ENCODE data around the gene PI4K2A.

The PI4K2A gene

GRCh38 chr10:97713339-97713825 lies 72.9 kb downstream of the PI4K2A start, which contains the start of gene MARVELD1 (continued):
- no peak for TF ChIP-seq ZNF211 (tag by site-specific recombination; IDR thresholded peaks at IDR 0.05; ENCODE audit: low read depth)
- peak; percentile 75 for TF ChIP-seq KLF8 (tag by site-specific recombination; IDR thresholded peaks at IDR 0.05)
- no peak; the same call in 1 of the 2 replicates for TF ChIP-seq ZEB2 (tag by site-specific recombination; IDR thresholded peaks at IDR 0.05)
- no peak for TF ChIP-seq ZNF274 (IDR thresholded peaks at IDR 0.05; ENCODE audit: low read length)
- TF ChIP-seq ZNF274 (tag by site-specific recombination; IDR thresholded peaks at IDR 0.05; ENCODE audit: borderline replicate concordance), result no peak
- peak; percentile 56; the same call in 1 of the 2 replicates for TF ChIP-seq ZNF843 (tag by site-specific recombination; IDR thresholded peaks at IDR 0.05)
- TF ChIP-seq ZNF280D (tag by site-specific recombination; IDR thresholded peaks at IDR 0.05), result no peak
- no peak for TF ChIP-seq GLI4 (tag by site-specific recombination; IDR thresholded peaks at IDR 0.05)
- peak; percentile 83 for TF ChIP-seq ZBTB20 (tag by site-specific recombination; IDR thresholded peaks at IDR 0.05)
- TF ChIP-seq ZNF221 (tag by site-specific recombination; IDR thresholded peaks at IDR 0.05; ENCODE audit: borderline replicate concordance), result no peak
- TF ChIP-seq HOXA7 (CRISPR knock-in tag; IDR thresholded peaks at IDR 0.05; ENCODE audit: borderline replicate concordance), result no peak
- TF ChIP-seq YY2 (tag by site-specific recombination; IDR thresholded peaks at IDR 0.05), result peak; percentile 45; the same call in 1 of the 2 replicates
- TF ChIP-seq KLF9 (tag by site-specific recombination; IDR thresholded peaks at IDR 0.05; ENCODE audit: low read depth), result no peak; the same call in 1 of the 2 replicates
- TF ChIP-seq ZNF791 (tag by site-specific recombination; IDR thresholded peaks at IDR 0.05), result no peak
- peak; percentile 38; the same call in 1 of the 2 replicates for TF ChIP-seq IKZF3 (tag by site-specific recombination; IDR thresholded peaks at IDR 0.05)
- no peak for TF ChIP-seq ZNF174 (tag by site-specific recombination; IDR thresholded peaks at IDR 0.05)
- TF ChIP-seq ZNF513 (tag by site-specific recombination; IDR thresholded peaks at IDR 0.05), result no peak
- no peak; the same call in 1 of the 2 replicates for TF ChIP-seq PBX3 (CRISPR knock-in tag; IDR thresholded peaks at IDR 0.05)
- no peak for TF ChIP-seq ZNF202 (tag by site-specific recombination; IDR thresholded peaks at IDR 0.05; ENCODE audit: borderline replicate concordance)
- 0 out of 2 replicates have a peak, but pooled peaks have one; percentile 68 for TF ChIP-seq ZNF391 (tag by site-specific recombination; IDR thresholded peaks at IDR 0.05; ENCODE audit: borderline replicate concordance, low read depth)
- TF ChIP-seq YY1 (tag by site-specific recombination; IDR thresholded peaks at IDR 0.05), result no peak; the same call in 1 of the 2 replicates
- peak; percentile 91 for TF ChIP-seq PATZ1 (tag by site-specific recombination; IDR thresholded peaks at IDR 0.05)
- no peak for TF ChIP-seq ZNF560 (tag by site-specific recombination; IDR thresholded peaks at IDR 0.05; ENCODE audit: borderline replicate concordance)
- peak; percentile 88 for TF ChIP-seq KLF1 (tag by site-specific recombination; IDR thresholded peaks at IDR 0.05)
- TF ChIP-seq, protein P1, sequence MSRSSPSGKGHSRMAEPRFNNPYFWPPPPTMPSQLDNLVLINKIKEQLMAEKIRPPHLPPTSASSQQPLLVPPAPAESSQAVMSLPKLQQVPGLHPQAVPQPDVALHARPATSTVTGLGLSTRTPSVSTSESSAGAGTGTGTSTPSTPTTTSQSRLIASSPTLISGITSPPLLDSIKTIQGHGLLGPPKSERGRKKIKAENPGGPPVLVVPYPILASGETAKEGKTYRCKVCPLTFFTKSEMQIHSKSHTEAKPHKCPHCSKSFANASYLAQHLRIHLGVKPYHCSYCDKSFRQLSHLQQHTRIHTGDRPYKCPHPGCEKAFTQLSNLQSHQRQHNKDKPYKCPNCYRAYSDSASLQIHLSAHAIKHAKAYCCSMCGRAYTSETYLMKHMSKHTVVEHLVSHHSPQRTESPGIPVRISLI (tag by site-specific recombination; IDR thresholded peaks at IDR 0.05), result no peak
- TF ChIP-seq KLF16 (tag by site-specific recombination; IDR thresholded peaks at IDR 0.05), result peak; percentile 63; the same call in 1 of the 2 replicates
- peak; percentile 77 for TF ChIP-seq ZNF366 (tag by site-specific recombination; conservative IDR thresholded peaks at IDR 0.05)
- TF ChIP-seq HIC1 (tag by site-specific recombination; IDR thresholded peaks at IDR 0.05), result peak; percentile 84
- peak; percentile 77; the same call in 1 of the 2 replicates for TF ChIP-seq ZBTB7A (tag by site-specific recombination; IDR thresholded peaks at IDR 0.05; ENCODE audit: low read depth)
- TF ChIP-seq SCRT2 (tag by site-specific recombination; IDR thresholded peaks at IDR 0.05), result no peak
